GM20431 (cell line): ENCODE measurements around the gene KRT26.
"Not testable (repeated sequence)": the region's sequence is repeated elsewhere in the genome, so short reads cannot be mapped to it uniquely, and the experiment has no call there.

Source experiments
- in situ Hi-C: fragments of 300-500 bp; cut with MseI, MboI; formaldehyde crosslinking; loops from one replicate; pipeline ENCODE4 v1.15.0; 2020; ENCODE audit warnings: low sequenced_read_pairs; ENCODE audit not compliant: unreplicated experiment

Gene KRT26, protein sequence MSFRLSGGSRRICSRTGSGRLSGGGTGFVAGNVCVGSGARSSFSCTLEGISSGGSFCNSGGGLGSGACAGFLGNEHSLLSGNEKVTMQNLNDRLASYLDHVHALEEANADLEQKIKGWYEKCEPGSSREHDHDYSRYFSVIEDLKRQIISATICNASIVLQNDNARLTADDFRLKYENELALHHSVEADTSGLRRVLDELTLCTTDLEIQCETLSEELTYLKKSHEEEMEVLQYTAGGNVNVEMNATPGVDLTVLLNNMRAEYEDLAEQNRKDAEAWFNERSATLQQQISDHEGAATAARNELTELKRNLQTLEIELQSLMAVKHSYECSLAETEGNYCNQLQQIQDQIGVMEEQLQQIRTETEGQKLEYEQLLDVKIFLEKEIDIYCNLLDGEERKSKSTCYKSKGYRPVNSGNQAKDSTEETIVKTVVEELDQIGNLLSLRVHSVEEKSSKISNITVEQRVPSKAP

DNA sequence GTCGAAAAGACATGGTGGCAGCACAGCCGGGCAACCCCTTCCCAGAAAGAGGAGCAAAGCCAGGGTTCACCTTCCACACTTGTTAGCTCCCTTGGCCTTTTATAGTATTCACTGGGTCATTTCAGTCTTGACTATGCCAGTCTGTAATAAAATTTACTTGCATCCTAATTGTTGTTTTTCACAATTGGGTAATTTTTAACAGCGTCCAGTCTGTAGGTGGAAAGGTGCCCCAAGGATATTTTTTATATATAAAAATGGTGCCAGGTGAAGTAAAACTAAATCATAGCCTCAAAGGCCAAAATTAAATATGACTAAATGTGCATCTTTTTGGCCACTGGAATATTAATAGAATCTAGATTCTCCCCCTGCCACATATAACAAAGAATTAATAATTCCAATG is at the start of gene KRT26:
Gene KRT26, minus strand, starts transcription at position 101 of the 400 bp plus-strand sequence. Its CDS starts 88 bp downstream, at position 13.
- in situ Hi-C loops, result no loop called here

DNA sequence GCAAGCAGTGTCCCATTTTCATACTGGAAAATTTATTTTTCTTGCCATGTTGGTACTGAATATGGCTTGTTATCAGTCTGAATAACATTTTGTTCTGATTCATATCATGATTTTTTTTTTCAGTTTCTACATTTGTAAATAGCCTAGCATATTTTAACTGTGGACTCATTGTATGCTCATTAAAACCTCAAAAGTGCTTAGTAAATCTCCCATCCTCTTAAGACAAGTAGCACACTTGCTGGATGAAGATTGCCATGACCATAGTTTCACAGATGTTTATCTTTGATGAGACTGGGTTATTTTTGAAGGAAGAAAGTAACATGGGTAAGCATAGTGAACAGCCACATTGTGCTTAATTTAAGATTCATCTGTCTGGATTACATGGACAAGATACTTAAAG is 49.5 kb upstream of the KRT26 start:
- in situ Hi-C loops, result no loop called here

DNA sequence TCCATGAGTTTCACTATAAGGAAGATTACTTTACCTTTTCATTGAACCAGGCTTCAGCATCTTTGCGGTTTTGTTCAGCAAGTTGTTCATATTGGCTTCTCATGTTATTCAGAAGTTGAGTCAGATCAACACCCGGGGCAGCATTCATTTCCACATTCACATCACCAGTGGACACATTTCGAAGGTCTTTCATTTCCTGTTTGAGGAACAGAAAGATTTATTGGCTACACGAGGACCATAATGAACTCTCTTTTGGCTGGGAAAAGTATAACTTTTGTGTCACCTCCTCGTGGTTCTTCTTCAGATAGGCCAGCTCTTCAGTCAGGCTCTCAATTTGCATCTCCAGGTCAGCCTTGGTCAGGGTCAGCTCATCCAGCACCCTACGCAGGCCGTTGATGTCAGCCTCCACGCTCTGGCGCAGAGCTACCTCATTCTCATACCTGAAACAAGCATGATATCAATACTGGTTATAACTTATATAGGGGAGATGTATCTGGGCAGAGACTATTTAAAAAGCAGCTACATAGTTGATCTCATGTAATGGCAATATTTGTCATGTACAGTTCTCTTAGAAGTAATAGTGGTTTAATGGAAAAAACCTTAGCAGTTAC is 48.3 kb upstream of the KRT26 start:
- in situ Hi-C loops, result no loop called here

DNA sequence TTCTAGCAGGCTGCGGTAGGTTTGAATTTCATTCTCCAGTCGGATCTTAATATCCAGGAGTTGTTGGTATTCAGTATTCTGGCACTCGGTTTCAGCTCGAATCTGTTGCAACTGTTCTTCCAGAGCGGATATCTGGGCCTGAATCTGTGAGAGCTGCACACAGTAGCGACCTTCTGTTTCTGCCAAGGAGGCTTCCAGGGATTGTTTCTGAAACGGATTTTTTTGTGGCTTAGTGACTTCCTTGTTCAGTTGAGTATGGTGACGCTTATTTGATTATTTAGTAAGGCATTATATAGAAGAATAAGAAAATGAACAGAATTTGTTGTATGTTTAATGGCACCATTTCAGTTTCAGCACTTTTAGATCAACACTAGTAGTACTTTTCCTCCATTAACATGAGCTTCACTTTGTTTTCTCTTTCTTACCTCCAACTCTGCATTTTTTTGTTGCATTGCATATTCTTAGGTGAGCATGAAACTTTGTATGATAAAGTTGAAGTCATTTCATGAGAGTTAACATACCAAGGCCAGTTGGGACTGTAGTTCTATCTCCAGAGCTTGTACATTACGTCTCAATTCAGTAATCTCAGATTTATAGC is 47.6 kb upstream of the KRT26 start:
- in situ Hi-C loops, result no loop called here

DNA sequence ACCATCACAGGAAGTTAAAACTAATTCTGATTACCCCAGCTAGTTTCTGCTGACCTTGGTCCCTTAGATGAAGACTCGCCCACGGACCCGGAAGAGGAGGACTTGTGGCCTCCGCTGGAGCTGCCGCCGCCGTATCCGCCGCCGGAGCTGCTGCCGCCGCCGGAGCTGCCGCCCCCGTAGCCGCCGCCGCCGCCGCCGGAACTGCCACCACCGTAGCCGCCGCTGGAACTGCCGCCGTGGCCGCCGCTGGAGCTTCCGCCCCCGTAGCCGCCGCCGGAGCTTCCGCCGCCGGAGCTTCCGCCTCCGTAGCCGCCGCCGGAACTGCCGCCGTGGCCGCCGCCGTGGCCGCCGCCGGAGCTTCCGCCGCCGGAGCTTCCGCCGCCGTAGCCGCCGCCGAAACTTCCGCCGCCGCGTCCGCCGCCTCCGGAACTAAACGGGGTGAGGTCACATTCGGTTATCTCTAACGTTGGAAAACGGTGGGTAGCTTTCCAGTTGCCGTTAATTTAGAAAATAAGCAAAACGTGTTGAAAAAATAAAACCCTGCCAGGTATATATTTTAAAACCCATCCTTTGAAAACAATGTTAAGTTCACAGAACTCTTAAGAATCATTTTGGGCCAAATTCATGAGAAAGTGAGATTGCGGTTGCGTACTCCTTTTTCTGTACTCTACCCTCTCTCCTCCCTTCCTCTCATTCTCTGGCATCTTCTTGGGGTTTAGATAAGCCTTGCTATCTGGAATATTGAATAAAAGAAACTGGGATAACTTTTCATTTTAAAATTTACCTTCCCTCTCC is 46.9 kb upstream of the KRT26 start:
- in situ Hi-C loops, result no loop called here

DNA sequence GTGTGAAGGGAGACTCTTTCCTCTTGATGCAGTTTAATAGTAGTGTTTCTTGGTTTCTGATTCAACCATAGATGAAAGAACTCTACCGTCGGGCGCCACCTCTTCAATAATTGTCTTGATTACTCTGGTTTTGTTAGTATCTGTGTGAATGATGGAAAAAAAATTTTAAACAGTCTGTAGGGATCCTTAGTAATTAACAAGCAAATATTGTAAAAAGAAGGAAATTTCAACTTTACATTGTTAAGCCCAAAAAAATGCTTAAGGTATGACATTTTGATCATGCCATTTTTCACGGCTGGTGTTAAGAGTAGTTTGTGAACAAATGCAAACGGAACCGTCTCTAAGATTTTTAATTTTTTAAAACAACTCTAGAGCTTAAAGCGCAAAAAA is 46.3 kb upstream of the KRT26 start:
- in situ Hi-C loops, result no loop called here

DNA sequence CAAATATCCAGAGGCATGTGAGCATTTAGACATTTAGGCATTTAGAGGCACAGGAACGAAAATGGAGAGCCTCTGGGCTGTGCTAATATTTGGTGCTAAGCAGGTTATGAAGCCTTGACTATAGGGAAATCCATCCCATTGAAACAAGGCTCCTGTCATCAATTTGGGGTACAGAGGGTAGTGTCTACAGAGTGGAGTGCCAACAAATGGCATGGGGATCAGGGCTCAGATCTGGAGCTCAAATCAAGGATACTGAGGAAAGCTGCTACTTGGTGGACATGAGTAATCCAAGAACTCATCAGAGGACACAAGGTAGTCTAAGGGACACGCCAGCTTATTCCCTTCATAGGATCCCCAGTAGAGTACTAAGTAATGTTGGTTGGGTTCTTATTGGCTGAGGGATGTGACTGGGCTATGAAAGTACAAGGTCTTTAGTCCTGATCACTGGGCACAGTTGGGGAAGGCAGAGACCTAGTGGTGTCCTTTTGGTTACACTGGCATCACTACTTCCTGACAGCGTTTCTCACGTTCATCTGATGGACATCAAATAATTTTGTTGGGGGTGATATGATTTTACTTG is 45.2 kb upstream of the KRT26 start:
- in situ Hi-C loops, result no loop called here

DNA sequence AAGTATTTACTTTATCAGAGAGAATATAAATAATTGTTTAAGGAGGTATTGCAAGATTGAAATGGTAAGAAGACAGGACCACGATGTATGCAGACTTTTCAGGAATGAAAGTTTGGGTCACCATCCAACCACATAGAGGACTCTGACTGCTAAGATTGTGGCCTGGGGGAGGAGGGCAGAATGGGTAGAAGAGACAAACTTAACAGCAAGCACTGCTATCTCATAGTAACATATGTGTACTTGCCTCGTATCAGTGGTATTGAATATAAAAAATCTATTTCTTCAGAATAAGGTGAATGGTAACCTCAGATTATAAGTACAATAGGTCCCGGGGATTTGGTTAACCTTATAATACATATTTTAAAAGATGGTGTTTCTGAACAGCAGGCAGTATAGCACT is 44.6 kb upstream of the KRT26 start:
- in situ Hi-C loops, result no loop called here

DNA sequence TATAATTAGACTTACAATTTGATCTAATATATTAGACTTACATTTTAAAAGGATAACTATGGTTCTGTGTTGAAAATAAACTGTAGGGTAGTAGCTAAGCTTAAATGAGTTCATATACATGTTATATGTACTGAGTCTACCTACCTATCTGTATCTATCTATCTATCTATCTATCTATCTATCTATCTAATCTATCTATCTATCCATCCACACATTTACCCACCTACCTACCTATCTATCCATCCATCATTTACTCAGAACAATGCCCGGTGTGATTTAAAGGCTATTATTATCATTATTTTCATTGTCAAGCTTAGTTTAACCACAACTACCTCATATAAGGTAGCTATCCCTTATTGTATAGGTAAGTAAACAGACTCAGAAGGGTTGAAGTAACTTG is 43.4 kb upstream of the KRT26 start:
- in situ Hi-C loops, result no loop called here

DNA sequence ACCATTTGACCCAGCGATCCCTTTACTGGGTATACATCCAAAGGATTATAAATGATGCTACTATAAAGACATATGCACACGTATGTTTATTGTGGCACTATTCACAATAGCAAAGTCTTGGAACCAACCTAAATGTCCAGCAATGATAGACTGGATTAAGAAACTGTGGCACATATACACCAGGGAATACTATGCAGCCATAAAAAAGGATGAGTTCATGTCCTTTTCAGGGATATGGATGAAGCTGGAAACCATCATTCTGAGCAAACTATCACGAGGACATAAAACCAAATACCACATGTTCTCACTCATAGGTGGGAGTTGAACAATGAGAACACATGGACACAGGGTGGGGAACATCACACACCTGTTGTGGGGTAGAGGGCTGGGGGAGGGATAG is 42.7 kb upstream of the KRT26 start:
- in situ Hi-C loops, result not testable (repeated sequence)

DNA sequence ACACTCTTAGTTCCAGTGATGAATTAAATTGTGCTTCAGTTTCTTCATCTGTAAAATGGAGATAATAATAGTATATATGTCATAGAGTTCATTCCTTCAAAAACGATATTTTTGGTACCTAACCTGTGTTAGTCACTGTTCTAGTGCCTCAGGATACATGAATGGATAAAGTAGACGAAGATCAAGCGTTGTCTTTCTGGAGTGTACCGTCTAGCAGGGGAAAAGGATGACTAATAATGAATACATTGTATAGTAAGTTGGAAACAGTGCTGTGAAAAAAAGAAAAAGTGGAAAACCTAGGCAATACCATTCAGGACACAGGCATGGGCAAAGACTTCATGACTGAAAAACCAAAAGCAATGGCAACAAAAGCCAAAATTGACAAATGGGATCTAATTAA is 41.8 kb upstream of the KRT26 start:
- in situ Hi-C loops, result no loop called here

DNA sequence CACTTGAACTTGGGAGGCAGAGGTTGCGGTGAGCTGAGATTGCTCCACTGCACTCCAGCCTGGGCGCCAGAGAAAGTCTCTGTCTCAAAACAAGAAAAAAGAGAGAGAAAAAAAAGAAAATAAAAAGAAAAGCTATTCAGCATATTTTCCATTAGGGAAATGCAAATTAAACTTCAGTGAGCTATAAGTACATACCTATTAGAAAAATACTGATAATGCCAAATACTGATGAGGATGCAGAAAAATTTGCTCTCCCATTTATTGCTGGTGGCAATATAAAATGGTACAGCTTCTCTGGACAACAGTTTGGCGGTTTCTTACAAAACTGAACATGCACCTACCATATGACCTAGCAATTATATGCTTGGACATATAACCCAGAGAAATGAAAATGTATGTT is 40.6 kb upstream of the KRT26 start:
- in situ Hi-C loops, result no loop called here

DNA sequence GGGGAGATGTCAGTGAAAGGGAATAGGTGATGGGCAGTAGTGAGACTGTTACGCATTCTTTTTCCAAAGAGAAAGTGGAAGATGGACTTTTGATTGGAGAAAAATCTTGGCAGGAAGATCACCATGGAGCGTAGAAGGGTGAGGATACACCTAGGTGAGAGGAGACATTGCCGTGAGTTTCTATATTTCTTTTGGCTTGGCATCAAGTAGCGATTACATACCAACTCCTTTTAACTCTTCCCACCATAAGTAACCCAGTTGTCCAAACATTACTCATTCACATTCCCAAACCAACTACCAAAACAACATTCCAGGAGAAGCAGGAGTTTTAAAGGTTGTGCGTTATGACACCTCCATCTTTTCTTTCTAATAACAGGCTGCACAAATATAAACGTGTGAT is 38.5 kb upstream of the KRT26 start:
- in situ Hi-C loops, result no loop called here

DNA sequence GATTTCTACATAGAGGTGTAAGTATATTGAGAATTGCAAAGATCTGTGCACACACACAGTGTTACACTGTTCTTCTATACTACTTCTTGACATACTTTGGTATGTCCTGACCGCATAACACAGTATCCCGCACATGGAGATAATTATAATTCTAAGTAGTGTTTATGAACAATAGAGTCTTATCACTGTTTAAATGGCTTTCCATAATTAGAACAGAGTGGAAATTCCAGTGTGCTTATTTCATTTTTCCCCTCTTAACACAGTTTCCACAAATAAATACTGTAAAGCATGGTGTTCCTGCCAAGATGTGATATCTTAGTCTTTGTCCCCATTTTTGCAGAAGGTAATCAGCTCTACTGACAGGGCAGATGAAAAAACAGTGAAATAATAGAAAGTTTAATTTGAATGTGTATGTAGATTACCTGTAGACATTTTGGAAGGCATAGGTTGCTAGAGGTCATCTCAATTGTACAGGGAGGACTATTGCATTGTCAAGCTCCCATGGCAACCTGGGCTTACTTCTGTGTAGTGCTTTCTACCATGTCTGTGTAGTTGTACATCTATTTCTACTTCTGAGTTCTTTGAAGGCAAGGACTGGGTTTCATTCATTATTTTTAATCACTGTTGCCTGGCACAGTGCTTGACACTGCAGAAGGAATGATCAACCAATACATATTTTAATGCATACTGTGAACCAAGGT is 37.9 kb upstream of the KRT26 start:
- in situ Hi-C loops, result no loop called here

DNA sequence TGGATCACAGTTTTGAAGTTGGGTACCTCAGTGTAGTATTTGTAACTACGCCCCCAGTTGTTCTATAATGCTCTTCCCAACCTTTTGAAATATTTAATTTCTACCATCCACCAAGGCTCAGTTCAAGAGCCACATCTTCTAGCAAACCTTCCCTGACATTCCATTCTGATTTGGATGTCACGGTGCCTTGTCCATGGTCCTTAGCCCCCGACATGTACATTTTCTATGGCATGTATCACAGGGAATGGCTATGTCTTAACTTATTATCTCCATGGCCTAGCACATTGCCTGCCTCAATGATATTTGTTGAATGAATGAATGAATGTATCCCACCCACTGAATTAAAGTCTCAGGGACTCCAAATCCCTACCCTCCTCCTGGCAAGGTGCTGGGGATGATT is 34.1 kb upstream of the KRT26 start:
- in situ Hi-C loops, result no loop called here

DNA sequence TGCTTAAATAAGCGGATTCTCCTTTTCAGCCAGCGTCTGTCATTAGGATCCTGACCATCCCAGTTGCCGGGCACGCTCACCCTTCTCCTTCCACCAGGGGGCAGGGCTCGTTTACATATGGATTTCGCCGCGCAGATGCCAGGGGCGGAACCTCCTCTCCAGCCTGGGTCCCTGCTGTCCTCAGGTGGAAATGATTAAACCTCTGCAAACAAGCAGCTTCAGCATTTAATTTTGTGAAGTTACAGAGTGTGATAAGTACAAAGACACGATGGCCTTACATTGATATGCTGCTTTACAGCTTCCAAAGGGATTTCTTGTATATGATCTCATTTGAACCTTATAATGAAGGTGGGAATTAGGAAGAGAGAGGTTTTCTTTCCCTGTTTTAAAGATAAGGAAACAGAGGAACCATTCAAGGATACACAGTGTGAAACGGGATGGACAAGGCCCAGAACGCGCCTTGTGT is 31.6 kb upstream of the KRT26 start:
- in situ Hi-C loops, result no loop called here

DNA sequence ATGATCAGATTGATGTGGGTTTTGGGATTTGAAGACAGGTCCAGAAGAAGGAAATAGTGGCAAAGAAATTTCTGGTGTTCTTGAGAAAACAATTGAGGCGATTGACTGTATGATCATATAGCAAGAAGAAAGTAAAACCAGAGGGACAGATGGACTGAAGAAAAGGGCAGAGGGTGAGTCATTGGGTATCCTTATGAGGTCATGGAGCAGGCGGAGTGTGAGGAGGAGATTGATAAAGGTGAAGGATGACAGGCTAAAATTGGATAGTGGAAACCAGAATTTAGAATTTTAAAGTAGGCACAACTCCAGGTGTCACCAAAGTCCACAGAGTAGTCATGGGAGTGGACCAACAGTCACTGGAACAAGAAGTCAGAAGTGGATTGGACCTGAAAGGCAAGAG is 29.2 kb upstream of the KRT26 start:
- in situ Hi-C loops, result no loop called here

DNA sequence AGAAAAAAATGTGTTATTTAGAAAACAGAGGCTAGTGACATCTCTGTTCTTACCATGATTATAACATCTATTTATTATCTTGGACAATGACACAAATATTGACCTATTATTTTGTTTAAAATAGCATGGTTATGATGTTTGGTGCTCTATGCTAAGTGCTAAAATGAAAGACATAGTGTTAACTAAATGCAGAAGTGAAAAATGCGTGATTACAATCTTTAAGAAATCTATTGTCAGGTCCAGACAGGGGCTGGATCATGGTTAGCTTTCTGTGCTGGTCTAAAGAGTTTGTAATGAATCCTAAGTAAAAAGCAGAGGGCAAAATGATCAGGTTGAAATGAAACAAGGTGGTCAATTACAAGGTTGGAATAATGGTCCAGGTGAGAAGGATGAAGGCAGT is 28.4 kb upstream of the KRT26 start:
- in situ Hi-C loops, result no loop called here

DNA sequence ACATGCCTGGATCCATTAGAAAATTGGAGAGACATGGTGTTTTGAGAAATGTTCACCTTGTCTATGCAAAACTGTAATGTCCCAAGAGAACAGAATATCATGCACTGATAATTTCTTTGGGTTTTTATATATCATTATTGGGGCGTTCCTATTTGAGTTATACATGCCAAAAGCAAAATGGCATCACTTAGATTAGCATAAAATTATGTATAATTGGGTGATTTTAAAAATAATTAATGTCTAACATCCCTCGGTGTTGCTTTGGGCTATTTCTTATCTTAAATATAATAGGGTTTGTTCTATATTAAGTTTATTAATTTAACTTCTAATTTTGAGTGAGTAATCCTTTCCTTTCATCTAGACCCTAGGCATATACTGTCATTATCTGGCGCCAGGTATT is 27.9 kb upstream of the KRT26 start, which contains the start of gene KRT28:
Gene KRT28, minus strand, starts transcription at position 101 of the 400 bp plus-strand sequence. Its CDS starts 66 bp downstream, at position 35.
- in situ Hi-C loops, result no loop called here
